HG03342 (cell line): ENCODE results near the gene IRF6.

Source experiments
- ATAC-seq: cut with Tn5 transposase; IDR thresholded peaks from one replicate; pipeline ENCODE4 v1.9.1; 2021; ENCODE audit warnings: mild to moderate bottlenecking, moderate library complexity; ENCODE audit not compliant: unreplicated experiment

Gene IRF6

GRCh38 chr1:209805875-209806760 lies at the start of gene IRF6:
IRF6 (minus strand) TSS chr1:209806142; CDS start chr1:209801413, 4,729 bp downstream.
- peak; percentile 83 for ATAC-seq

GRCh38 chr1:209855623-209856022 lies 49.7 kb upstream of the IRF6 start:
- no peak for ATAC-seq

- no peak for ATAC-seq
Observed at GRCh38 chr1:209855006-209855405, 49.1 kb upstream of the IRF6 start.

GRCh38 chr1:209854196-209854595 lies 48.3 kb upstream of the IRF6 start:
- ATAC-seq = no peak

GRCh38 chr1:209853676-209854075 lies 47.7 kb upstream of the IRF6 start:
- no peak for ATAC-seq

- peak; percentile 70 for ATAC-seq
Observed at GRCh38 chr1:209850342-209850979, 44.5 kb upstream of the IRF6 start.

- ATAC-seq = no peak
Observed at GRCh38 chr1:209849388-209849787, 43.4 kb upstream of the IRF6 start.

GRCh38 chr1:209845408-209845725 lies 39.4 kb upstream of the IRF6 start:
- no peak for ATAC-seq

- ATAC-seq = no peak
Observed at GRCh38 chr1:209844695-209845407, 38.9 kb upstream of the IRF6 start.

GRCh38 chr1:209840611-209841010 lies 34.7 kb upstream of the IRF6 start:
- ATAC-seq = no peak

GRCh38 chr1:209839875-209840546 lies 34.1 kb upstream of the IRF6 start:
- ATAC-seq = no peak

GRCh38 chr1:209838537-209838936 lies 32.6 kb upstream of the IRF6 start:
- no peak for ATAC-seq

GRCh38 chr1:209837671-209838070 lies 31.7 kb upstream of the IRF6 start:
- ATAC-seq = no peak

- no peak for ATAC-seq
Observed at GRCh38 chr1:209835782-209836298, 29.9 kb upstream of the IRF6 start.

GRCh38 chr1:209831615-209832014 lies 25.7 kb upstream of the IRF6 start:
- ATAC-seq = no peak

GRCh38 chr1:209830722-209831121 lies 24.8 kb upstream of the IRF6 start:
- no peak for ATAC-seq

- no peak for ATAC-seq
Observed at GRCh38 chr1:209829716-209830115, 23.8 kb upstream of the IRF6 start.

- peak; percentile 93 for ATAC-seq
Observed at GRCh38 chr1:209827384-209828262, 21.7 kb upstream of the IRF6 start, which contains the start of gene UTP25. UTP25 (plus strand) TSS chr1:209827972; CDS start chr1:209828064, 92 bp downstream.

- ATAC-seq = no peak
Observed at GRCh38 chr1:209825591-209826434, 19.9 kb upstream of the IRF6 start.
